Osteocyte (in vitro differentiated cells): ENCODE results near the gene TADA2B. TPM values are rescaled to one million over a fixed set of nuclear protein-coding genes. Genes with fewer than 3 reads are reported as not detected.

ENCODE experiments used
- DNase-seq: peaks from one replicate; pipeline ENCODE4 v3.0.0; 2021; ENCODE audit warnings: mixed read lengths; ENCODE audit not compliant: unreplicated experiment; ENCODE audit errors: extremely low spot score
- H3K27ac Mint-ChIP-seq: one replicate; pipeline ENCODE4 v1.8.0; 2021; ENCODE audit warnings: mild to moderate bottlenecking, mixed read lengths; ENCODE audit not compliant: unreplicated experiment
- H3K27me3 Mint-ChIP-seq: one replicate; pipeline ENCODE4 v1.8.0; 2021; ENCODE audit warnings: mixed read lengths; ENCODE audit not compliant: unreplicated experiment
- H3K36me3 Mint-ChIP-seq: one replicate; pipeline ENCODE4 v1.8.0; 2021; ENCODE audit warnings: mixed read lengths; ENCODE audit not compliant: unreplicated experiment
- H3K4me1 Mint-ChIP-seq: one replicate; pipeline ENCODE4 v1.8.0; 2021; ENCODE audit warnings: mixed read lengths; ENCODE audit not compliant: unreplicated experiment
- H3K4me3 Mint-ChIP-seq: one replicate; pipeline ENCODE4 v1.8.0; 2021; ENCODE audit warnings: mild to moderate bottlenecking, moderate library complexity, mixed read lengths; ENCODE audit not compliant: unreplicated experiment
- H3K9me3 Mint-ChIP-seq: one replicate; pipeline ENCODE4 v1.8.0; 2021; ENCODE audit warnings: mixed read lengths; ENCODE audit not compliant: unreplicated experiment
- total RNA-seq: library from RNA; stranded (reverse); gene quantifications from 2 replicates; pipeline ENCODE4 v1.2.1, GENCODE V29; 2021
- TF ChIP-seq, protein P1 (sequence below): fragments of 200-600 bp; sonication (generic); IDR thresholded peaks from 2 replicates; pipeline ENCODE4 v1.5.0; 2021; ENCODE audit warnings: antibody characterized with exemption, mild to moderate bottlenecking, moderate library complexity

TADA2B gene
- total RNA-seq, 1 donor from 2014 or later, result 21.4 TPM

DNA sequence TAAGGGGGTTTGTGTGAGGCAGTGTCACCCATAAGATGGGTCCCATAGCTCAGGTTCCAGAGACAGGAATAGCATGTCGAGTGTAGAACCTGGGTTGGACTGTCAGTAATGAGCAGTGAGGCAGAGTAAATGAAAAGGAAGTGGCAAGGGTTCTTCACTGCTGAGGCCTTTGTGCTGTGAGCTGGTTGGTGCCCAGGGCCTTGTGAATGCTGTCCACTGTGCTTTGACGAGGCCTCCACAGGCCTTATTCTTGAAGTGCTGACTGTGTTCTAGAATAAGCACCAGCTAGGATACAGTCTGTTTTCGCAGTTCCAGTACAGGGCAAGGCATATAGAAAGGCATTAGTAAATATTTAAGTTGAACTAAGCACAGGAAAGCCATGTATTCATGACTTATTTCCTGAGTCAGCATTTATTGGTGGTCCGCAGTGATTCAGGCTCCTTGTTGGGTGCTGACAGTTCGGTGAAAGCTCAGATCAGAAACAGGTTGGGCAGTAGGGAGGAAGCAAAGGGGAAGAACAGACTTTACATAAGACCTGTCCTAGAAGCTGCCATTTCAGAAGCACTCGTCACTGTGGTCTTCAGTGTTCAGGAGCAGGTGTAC is 25.6 kb upstream of the TADA2B start:
- no peak overlapping the region for H3K27ac Mint-ChIP-seq
- DNase-seq, result no peak
- H3K27me3 Mint-ChIP-seq, result no peaks in the 10 kb centered on the region
- no peaks in the 10 kb centered on the region for H3K9me3 Mint-ChIP-seq
- TF ChIP-seq, protein P1, sequence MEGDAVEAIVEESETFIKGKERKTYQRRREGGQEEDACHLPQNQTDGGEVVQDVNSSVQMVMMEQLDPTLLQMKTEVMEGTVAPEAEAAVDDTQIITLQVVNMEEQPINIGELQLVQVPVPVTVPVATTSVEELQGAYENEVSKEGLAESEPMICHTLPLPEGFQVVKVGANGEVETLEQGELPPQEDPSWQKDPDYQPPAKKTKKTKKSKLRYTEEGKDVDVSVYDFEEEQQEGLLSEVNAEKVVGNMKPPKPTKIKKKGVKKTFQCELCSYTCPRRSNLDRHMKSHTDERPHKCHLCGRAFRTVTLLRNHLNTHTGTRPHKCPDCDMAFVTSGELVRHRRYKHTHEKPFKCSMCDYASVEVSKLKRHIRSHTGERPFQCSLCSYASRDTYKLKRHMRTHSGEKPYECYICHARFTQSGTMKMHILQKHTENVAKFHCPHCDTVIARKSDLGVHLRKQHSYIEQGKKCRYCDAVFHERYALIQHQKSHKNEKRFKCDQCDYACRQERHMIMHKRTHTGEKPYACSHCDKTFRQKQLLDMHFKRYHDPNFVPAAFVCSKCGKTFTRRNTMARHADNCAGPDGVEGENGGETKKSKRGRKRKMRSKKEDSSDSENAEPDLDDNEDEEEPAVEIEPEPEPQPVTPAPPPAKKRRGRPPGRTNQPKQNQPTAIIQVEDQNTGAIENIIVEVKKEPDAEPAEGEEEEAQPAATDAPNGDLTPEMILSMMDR, result no peak
- peaks cover 25% of the 10 kb centered on the region for H3K36me3 Mint-ChIP-seq
- H3K4me3 Mint-ChIP-seq, result no peak overlapping the region
- peaks cover 25% of the 10 kb centered on the region for H3K4me1 Mint-ChIP-seq

DNA sequence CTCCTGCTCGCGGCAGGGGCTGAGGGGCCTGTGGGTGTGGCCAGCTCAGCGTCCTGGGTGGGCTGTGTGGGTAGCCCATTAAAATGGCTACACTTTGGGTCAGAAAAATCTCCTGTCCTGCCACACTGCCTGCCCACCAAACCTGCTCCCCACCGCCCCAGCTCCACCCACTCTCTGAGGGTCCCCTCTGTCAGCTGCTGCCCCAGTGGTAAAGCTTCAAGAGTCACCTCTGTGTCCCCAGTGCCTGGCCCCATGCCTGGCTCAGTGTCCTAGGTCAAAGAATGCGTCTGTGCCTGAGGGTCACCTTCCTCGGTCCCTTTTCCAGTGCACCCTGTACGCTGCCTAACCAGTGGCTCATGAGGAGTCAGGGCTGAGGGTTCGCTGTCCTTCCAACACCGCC is 24.9 kb upstream of the TADA2B start:
- no peak overlapping the region for H3K4me3 Mint-ChIP-seq
- no peaks in the 10 kb centered on the region for H3K27me3 Mint-ChIP-seq
- no peak for DNase-seq
- H3K9me3 Mint-ChIP-seq, result no peaks in the 10 kb centered on the region
- no peak overlapping the region for H3K27ac Mint-ChIP-seq
- H3K4me1 Mint-ChIP-seq, result peaks cover 28% of the 10 kb centered on the region
- H3K36me3 Mint-ChIP-seq, result peaks cover 23% of the 10 kb centered on the region
- TF ChIP-seq, protein P1, result no peak

DNA sequence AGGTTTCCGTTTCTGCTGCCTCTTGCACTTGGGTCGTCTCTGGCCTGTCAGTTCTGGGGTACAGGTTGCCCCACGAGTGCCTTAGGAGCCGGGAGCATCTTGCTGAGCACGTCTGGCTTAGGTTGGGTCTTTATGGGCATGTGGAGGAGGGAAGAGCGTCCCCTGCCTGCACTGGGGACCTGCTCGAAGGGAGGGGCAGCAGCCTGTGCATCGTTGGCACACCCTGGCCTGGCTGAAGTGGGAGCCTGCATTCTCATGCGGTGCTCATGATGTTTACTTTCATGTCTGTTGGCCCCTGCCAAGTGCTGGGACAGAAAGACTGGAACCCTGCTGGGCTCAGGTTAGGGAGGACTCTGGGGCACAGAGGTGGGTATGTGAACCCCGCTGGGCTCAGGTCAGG is 23.8 kb upstream of the TADA2B start:
- Mint-ChIP-seq H3K27me3 (no peaks in the 10 kb centered on the region), H3K4me1 (peaks cover 29% of the 10 kb centered on the region), H3K9me3 (no peaks in the 10 kb centered on the region), H3K4me3 (no peak overlapping the region), H3K27ac (no peak overlapping the region), H3K36me3 (peaks cover 24% of the 10 kb centered on the region)
- TF ChIP-seq, protein P1, result no peak
- DNase-seq, result no peak

DNA sequence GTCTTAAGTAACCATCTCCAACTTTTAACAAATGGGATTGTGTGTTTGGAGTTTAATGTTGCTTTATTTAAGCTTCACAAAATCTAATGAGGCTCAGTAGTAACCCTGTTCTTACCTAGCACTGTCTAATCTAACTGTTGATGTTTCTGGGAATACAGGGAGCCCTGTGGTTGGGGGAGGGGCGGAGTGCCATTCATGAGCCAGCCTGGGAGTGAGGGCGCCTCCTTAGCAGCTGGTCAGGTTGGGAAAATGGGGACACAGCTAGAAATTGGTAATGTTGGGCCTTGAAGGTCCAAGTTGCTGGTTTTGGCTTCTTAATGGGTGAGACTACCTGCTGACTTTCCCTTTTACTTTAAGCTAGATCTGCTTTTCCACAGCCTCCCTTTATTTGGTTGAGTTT is 22.9 kb upstream of the TADA2B start:
- peaks cover 18% of the 10 kb centered on the region for H3K36me3 Mint-ChIP-seq

DNA sequence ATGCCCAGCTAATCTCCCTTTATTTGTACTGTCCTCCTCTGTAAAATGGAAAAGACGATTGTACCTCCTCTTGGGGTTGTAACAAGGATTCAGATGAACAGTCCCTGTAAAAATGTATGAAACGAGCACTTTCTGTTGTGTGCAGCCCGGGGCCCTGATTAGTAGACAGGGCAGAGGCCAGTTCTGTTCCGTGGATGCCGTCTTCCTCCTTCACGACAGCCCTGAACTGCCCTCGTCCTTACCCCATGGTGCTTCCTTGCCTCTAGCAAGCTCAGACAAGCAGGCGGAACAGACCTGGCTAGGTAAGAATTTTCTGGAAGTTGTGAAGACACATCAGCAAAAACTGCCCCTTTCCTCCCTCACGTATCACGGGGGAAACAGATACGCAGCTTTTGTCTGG is 22.3 kb upstream of the TADA2B start:
- no peaks in the 10 kb centered on the region for H3K9me3 Mint-ChIP-seq
- H3K27me3 Mint-ChIP-seq, result no peaks in the 10 kb centered on the region
- H3K36me3 Mint-ChIP-seq, result peaks cover 16% of the 10 kb centered on the region
- no peak for DNase-seq
- peak overlapping the region; percentile 64 for H3K27ac Mint-ChIP-seq
- H3K4me1 Mint-ChIP-seq, result peaks cover 29% of the 10 kb centered on the region
- no peak overlapping the region for H3K4me3 Mint-ChIP-seq
- TF ChIP-seq, protein P1, result no peak

More for the DNA sequence above, 22.9 kb upstream of the TADA2B start:
- peak overlapping the region; percentile 64 for H3K27ac Mint-ChIP-seq
- peaks cover 29% of the 10 kb centered on the region for H3K4me1 Mint-ChIP-seq
- H3K27me3 Mint-ChIP-seq, result no peaks in the 10 kb centered on the region
- no peak overlapping the region for H3K4me3 Mint-ChIP-seq
- no peak for DNase-seq
- no peaks in the 10 kb centered on the region for H3K9me3 Mint-ChIP-seq
- TF ChIP-seq, protein P1, result no peak
